Prostate gland (tissue), 2 donors: ENCODE data around the gene ALOX5AP. TPM values are rescaled to one million over a fixed set of nuclear protein-coding genes. Genes with fewer than 3 reads are reported as not detected.

Experiments
- DNase-seq: peaks from one replicate; pipeline ENCODE4 v3.0.0-alpha.2; 2019; ENCODE audit warnings: low spot score
- H3K27ac ChIP-seq, 2 donors: fragments of 200-600 bp; sonication (generic); 2 replicates each; pipeline ENCODE4 v1.5.1; 2017 to 2019
- H3K27me3 ChIP-seq: fragments of 200-600 bp; sonication (generic); replicated peaks from 2 replicates; pipeline ENCODE4 v1.5.1; 2019; ENCODE audit not compliant: insufficient read depth
- H3K36me3 ChIP-seq, 2 donors: fragments of 200-600 bp; sonication (generic); 1 replicate in 1 of 2; 2 replicates in 1 of 2; pipeline versions ENCODE4 v1.5.1 to v1.8.1; 2017 to 2019
- H3K4me1 ChIP-seq: fragments of 200-600 bp; sonication (generic); replicated peaks from 2 replicates; pipeline ENCODE4 v1.5.1; 2019
- H3K4me3 ChIP-seq, 2 donors: fragments of 200-600 bp; sonication (generic); 2 replicates each; pipeline ENCODE4 v1.5.1; 2017 to 2019
- H3K9me3 ChIP-seq: fragments of 200-600 bp; sonication (generic); 2 replicates; pipeline ENCODE4 v1.5.1; 2017
- POLR2A ChIP-seq: fragments of 450-650 bp; IDR thresholded peaks from one replicate; pipeline ENCODE4 v1.6.1; 2016; ENCODE audit warnings: antibody characterized with exemption, mild to moderate bottlenecking
- POLR2AphosphoS5 ChIP-seq: sonication (generic); formaldehyde crosslinking; IDR thresholded peaks from one replicate; pipeline ENCODE4 v1.6.1; 2017; ENCODE audit warnings: antibody characterized with exemption
- WGBS: methylation state at CpG from one replicate; pipeline ENCODE4 v1.1.5; 2018; 5-methylcytosine and 5-hydroxymethylcytosine counted together
- intact Hi-C: fragments of 100-400 bp; cut with DNase I; formaldehyde crosslinking; loops from one replicate; pipeline ENCODE4 v1.14.2; 2022
- total RNA-seq, 2 donors: library from RNA; depleted of rRNA; stranded (reverse); fragments of >200 nt; gene quantifications; one replicate each; pipeline ENCODE4 v1.1.0, GENCODE V29; 2016
- TF ChIP-seq, protein P1 (sequence below), 4 experiments: fragments of 200-600 bp in 2 of 4; fragments of 450-650 bp in 2 of 4; sonication (generic) in 2 of 4; IDR thresholded peaks; 1 replicate in 3 of 4; 2 replicates in 1 of 4; pipeline ENCODE4 v1.5.1; 2016 to 2019; ENCODE audit warnings: antibody characterized with exemption in 4 of 4, mild to moderate bottlenecking in 2 of 4, moderate library complexity in 2 of 4

The ALOX5AP gene
- total RNA-seq, 2 donors from 2014 or later = 7.3 to 20.6 TPM

DNA sequence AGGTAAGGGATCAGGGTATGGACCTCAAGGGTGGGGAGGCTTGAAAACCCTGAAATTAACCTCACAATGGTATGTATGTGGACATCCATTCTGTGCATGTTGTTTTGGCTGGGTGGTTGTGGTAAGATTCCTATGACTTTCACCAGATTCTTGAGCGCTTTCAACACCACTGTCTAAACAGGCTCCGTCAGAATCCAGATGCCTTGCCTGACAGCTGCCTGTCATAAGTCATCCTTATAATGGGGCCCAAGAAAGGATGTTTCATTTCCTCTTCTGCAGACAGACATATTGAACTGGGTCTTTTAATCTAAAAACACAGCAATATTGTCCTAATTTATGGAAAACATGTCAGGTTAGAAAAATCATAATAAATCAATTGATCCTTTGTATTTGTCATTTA lies 41.3 kb downstream of the ALOX5AP start:
- DNase-seq = no peak
- intact Hi-C loops = no loop called here
- Histone ChIP-seq H3K4me3 (no peak overlapping the region), H3K36me3 (no peaks in the 10 kb centered on the region), H3K27me3 (no peaks in the 10 kb centered on the region), H3K9me3 (no peaks in the 10 kb centered on the region), H3K4me1 (no peaks in the 10 kb centered on the region), H3K27ac (no peak overlapping the region)
- no peak for TF ChIP-seq POLR2AphosphoS5
- TF ChIP-seq POLR2A = no peak
- WGBS = 90% methylated on average over 2 of the region's 2 CpGs

DNA sequence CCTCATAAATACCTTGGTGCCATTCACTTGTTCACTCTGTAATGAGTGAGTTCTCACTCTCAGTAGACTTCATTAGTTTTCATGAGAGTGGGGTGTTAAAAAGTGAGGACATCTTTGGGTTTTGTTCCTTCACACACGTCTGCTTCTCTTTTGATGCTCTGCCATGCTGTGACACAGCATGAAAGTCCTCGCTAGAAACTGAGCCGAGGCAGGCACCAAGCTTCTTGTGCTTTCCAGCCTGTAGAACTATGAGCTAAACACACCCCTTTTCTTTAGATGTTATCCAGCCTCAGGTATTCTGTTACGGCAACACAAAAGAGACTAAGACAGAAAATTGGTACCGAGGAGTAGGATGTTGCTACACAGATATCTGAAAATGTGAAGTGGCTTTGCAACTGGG lies 43.7 kb downstream of the ALOX5AP start:
- H3K4me3 ChIP-seq = no peak overlapping the region
- intact Hi-C loops = no loop called here
- H3K36me3 ChIP-seq = no peaks in the 10 kb centered on the region
- H3K27me3 ChIP-seq = no peaks in the 10 kb centered on the region
- no peaks in the 10 kb centered on the region for H3K9me3 ChIP-seq
- DNase-seq = no peak
- WGBS = 43% methylated on average over 5 of the region's 5 CpGs
- no peak overlapping the region for H3K27ac ChIP-seq
- no peaks in the 10 kb centered on the region for H3K4me1 ChIP-seq
- TF ChIP-seq POLR2AphosphoS5 = no peak

GRCh38 chr13:30779608-30780007 lies 44.3 kb downstream of the ALOX5AP start:
- Histone ChIP-seq H3K9me3 (no peaks in the 10 kb centered on the region), H3K4me1 (no peaks in the 10 kb centered on the region), H3K27me3 (no peaks in the 10 kb centered on the region), H3K4me3 (no peak overlapping the region), H3K27ac (no peak overlapping the region), H3K36me3 (no peaks in the 10 kb centered on the region)
- intact Hi-C loops = no loop called here
- no peak for TF ChIP-seq POLR2A
- TF ChIP-seq, protein P1, sequence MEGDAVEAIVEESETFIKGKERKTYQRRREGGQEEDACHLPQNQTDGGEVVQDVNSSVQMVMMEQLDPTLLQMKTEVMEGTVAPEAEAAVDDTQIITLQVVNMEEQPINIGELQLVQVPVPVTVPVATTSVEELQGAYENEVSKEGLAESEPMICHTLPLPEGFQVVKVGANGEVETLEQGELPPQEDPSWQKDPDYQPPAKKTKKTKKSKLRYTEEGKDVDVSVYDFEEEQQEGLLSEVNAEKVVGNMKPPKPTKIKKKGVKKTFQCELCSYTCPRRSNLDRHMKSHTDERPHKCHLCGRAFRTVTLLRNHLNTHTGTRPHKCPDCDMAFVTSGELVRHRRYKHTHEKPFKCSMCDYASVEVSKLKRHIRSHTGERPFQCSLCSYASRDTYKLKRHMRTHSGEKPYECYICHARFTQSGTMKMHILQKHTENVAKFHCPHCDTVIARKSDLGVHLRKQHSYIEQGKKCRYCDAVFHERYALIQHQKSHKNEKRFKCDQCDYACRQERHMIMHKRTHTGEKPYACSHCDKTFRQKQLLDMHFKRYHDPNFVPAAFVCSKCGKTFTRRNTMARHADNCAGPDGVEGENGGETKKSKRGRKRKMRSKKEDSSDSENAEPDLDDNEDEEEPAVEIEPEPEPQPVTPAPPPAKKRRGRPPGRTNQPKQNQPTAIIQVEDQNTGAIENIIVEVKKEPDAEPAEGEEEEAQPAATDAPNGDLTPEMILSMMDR (IDR thresholded peaks at IDR 0.05) = no peak
- no peak for TF ChIP-seq POLR2AphosphoS5
- no peak for DNase-seq
- 95% methylated on average over 3 of the region's 3 CpGs for WGBS

- DNase-seq = no peak
- Histone ChIP-seq H3K4me3 (no peak overlapping the region), H3K27ac (no peak overlapping the region), H3K27me3 (no peaks in the 10 kb centered on the region), H3K9me3 (no peaks in the 10 kb centered on the region), H3K4me1 (no peaks in the 10 kb centered on the region), H3K36me3 (no peaks in the 10 kb centered on the region)
- intact Hi-C loops = no loop called here
- no peak for TF ChIP-seq POLR2A
- TF ChIP-seq, protein P1 (IDR thresholded peaks at IDR 0.05) = no peak
- TF ChIP-seq POLR2AphosphoS5 = no peak
- WGBS = 21% methylated on average over 2 of the region's 2 CpGs
Measured at GRCh38 chr13:30780338-30780981, 45.1 kb downstream of the ALOX5AP start.

GRCh38 chr13:30785191-30785850 lies 50.0 kb downstream of the ALOX5AP start:
- TF ChIP-seq, protein P1 (IDR thresholded peaks at IDR 0.05) = no peak
- TF ChIP-seq POLR2AphosphoS5 (no peak), POLR2A (no peak)
- DNase-seq = no peak
- intact Hi-C loops = no loop called here
- no peak overlapping the region for H3K27ac ChIP-seq
- WGBS = 72% methylated on average over 8 of the region's 8 CpGs
- H3K4me1 ChIP-seq = no peaks in the 10 kb centered on the region
- H3K9me3 ChIP-seq = no peaks in the 10 kb centered on the region
- H3K36me3 ChIP-seq = no peaks in the 10 kb centered on the region
- H3K27me3 ChIP-seq = no peaks in the 10 kb centered on the region
- no peak overlapping the region for H3K4me3 ChIP-seq

GRCh38 chr13:30786648-30787047 lies 51.3 kb downstream of the ALOX5AP start:
- TF ChIP-seq, protein P1 (IDR thresholded peaks at IDR 0.05) = no peak
- no peak for TF ChIP-seq POLR2A
- TF ChIP-seq POLR2AphosphoS5 = no peak
- H3K36me3 ChIP-seq = no peaks in the 10 kb centered on the region
- H3K27ac ChIP-seq = no peak overlapping the region

More at GRCh38 chr13:30786648-30787047, 51.3 kb downstream of the ALOX5AP start:
- 99% methylated on average over 2 of the region's 2 CpGs for WGBS
- Histone ChIP-seq H3K9me3 (no peaks in the 10 kb centered on the region), H3K27me3 (no peaks in the 10 kb centered on the region), H3K4me3 (no peak overlapping the region), H3K4me1 (no peaks in the 10 kb centered on the region)
- no peak for DNase-seq
- intact Hi-C loops = no loop called here
